COLO668 (cell line): Measurements from ENCODE around the gene RING1.

ENCODE experiments used
- DNase-seq: peaks from one replicate; lab custom pipeline; 2025; ENCODE audit not compliant: unreplicated experiment; lab: John Stamatoyannopoulos, UW

Gene RING1

DNA sequence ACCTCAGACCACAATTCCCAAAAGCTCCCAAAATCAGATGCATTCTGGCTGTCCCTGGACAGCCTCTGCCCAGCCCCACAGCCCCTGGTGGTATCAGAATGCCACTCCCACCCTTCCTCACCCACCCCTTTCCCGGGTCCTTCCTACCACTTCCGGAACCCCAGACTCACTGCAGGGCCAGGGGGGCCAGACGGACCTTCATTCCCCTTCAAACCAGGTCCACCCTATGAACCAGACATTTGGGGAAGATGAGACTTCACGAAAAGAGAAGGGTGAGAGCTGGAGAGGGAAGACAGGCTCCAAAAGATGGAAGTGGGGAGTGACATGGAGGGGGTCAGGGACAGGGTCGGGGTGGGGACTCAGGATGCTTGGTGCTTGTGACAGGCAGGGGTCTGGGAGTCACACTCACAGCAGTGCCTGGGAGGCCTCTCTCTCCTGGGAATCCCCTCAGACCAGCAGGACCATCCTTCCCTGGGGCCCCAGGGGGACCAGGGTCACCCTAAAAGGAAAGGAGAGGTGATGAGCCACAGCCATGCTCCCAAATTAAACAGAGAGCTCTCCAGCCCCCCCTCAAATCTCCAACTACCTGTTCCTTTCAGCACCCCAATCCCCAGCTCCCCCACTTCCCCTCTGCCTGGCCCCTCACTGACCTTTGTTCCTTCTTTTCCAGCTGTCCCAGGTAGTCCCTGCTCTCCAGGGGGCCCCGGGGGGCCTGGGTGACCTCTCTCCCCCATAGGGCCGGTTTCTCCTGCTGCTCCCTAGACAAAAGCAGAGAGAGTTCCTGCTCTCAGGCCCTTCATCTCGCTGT, 36.2 kb upstream of the RING1 start:
- DNase-seq = no peak

DNA sequence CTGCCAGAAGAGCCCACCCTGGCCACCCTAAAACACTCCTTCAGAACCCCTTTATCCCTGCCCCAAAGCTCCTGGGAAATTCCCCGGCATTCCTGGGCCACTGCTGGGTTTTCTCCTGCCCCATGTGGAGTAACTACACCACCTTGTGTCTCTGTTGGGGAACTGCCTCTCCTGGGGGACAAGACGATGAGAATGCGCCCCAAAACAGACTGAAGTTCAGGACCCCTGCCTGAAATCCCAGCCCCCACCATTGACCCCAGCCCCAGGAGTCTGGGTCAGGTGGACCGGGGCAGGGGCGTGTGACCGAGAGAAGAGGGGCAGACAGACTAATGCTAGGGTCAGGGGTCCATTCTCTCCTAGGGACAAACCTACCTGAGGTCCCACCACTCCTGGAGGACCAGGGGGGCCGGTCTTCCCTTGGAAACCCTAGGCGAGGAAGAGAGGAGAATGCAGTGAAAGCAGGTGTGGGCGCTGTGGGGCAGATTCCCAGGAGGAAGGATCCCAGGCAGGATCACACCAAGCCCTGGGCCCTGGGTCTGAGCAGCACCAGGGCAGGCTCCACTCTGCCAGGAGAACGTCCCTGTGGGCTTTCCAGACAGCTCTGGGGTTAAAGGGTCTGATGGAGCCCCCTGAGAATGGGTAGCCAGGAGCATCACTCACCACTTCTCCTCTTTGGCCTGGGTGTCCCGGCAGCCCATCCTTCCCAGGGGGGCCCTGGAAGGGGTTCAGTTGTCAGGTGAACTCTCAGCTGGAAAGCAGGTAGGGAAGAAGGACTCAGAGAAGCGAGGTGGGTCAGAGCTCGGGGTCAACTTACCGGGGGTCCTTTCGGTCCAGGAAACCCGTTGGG, 35.4 kb upstream of the RING1 start:
- no peak for DNase-seq

DNA sequence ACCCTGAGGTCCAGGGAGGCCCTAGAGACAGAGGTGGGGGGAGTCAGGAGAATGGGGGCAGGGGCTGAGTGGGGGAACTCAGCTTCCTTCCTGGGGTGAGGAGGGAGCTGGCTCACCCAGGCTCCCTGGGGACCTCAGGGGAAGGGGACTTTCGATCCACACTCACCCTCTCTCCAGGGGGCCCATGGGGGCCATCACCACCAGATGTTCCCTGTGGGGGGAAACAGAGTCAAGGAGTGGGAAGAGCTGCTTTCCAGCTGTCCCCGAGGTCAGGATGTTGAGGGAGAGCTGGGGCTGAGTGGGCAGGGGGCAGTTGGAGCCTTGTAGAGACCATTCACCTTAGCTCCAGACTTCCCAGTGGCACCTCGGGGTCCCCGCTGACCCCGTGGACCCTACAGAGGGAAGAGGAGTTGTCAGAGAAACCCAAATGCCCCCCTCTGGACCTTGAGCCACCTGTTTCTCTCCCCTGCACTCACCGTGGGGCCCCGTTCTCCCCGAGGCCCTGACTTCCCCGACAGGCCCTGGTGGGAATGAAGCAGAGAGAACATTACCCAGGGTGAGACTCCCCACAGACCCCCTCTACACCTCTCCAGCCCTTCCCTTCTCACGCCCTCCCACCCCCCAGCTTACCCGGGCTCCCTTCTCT, 34.6 kb upstream of the RING1 start:
- DNase-seq = no peak

DNA sequence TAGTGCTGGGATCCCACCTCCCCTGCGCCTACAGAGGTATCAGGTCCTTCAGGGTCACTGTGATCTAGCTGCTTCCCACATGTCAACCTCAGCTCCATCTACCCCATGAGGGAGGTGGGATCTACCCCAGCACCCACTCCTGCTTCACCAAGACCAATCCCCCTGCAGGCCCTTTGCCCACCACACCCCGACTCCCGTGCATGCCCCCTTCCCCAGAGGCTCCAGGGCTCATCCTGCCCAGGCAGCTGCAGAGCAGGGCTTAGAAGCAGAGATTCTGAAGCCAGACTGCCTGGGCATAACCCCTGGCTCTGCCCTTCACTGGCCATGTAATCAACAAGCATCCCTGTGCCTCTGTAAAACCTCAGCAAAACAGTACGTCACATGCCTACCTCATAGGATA, 33.5 kb upstream of the RING1 start:
- no peak for DNase-seq

- no peak for DNase-seq
These were observed 32.7 kb upstream of the RING1 start for GRCh38 chr6:33175436-33176069.

DNA sequence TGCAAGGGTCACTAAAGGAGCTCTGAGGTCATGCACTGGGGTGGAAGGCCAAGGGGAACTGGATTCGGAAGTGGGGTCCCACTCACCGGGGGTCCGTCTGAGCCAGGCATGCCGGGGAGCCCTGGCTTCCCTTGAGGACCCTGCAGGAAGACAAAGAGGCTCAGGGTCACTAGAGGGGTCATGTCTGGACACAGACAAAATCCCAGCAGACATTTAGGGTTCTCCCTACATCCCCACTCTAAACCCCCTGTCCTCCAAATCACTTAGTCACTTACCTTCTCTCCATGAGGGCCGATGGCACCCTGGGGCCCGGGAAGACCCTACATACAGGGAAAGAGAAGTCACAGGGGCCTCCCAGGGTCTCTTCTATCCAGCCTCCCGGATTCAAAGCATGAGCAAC, 31.4 kb upstream of the RING1 start:
- no peak for DNase-seq

- no peak for DNase-seq
These were observed 30.5 kb upstream of the RING1 start for GRCh38 chr6:33177552-33178446.

GRCh38 chr6:33178755-33179475, 29.4 kb upstream of the RING1 start:
- no peak for DNase-seq

- no peak for DNase-seq
These were observed 27.2 kb upstream of the RING1 start for GRCh38 chr6:33181141-33181540.

- DNase-seq = no peak
These were observed 25.1 kb upstream of the RING1 start for GRCh38 chr6:33183071-33183683.

DNA sequence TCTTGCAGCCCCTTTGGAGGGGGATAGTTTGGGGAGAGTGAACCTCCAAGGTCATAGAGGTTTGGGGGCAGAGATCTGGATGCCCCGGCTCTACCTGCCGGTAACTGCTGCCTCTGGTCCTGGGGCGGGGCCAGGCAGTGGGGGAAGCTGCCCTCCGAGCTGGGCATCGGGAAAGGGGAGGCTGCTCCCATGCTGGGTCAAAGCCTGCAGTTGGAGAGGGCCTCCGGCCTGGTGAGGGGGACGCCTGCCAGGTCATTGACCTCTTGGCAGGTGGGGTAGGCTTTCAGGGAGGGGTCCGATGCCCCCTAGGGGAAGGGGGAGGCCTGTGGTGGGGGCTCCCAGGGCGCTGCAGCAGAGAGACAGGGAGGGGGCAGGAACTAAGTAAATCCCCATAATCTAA, 23.1 kb upstream of the RING1 start:
- no peak for DNase-seq

- no peak for DNase-seq
These were observed 22.6 kb upstream of the RING1 start for GRCh38 chr6:33185654-33186187.

DNA sequence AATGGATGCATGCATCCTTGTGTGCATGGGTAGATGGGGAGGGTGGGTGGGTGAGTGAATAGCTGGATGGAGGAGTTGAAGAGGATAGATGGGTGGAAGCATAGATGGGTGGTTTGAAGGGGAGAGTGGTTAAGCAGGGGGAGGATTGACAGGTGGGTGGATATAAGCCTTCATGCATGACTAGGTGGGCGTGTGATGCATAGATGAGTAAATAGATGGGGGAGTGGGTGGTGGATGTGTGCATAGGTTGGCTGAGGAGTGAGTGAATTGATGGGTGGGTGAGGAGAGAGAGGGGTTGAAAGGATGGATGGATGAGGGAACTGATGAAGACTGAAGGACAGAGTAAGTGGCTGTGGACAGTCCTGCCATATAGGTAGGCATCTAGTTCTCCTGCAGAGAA, 20.5 kb upstream of the RING1 start:
- DNase-seq = no peak

DNA sequence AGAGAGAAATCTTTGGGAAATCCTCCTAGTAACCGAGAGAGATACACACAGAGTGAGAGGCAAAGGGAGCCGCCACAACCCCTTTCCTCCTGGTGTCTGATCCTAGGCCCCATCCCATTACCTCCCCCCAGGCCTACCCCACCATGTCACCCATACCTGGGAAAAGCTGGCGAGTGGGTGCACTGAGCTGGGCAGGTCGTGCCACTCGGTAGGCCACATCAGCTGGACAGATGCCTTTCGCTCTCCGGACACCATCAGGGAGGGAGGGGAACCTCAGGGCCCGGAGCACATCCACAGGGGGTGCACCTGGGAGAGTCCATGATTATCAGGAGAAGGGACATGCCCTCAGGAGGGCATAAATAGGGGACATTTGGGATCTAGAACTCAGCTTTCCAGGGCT, 19.1 kb upstream of the RING1 start:
- no peak for DNase-seq

GRCh38 chr6:33189625-33190448, 18.5 kb upstream of the RING1 start:
- DNase-seq = no peak

GRCh38 chr6:33190504-33191107, 17.7 kb upstream of the RING1 start:
- DNase-seq = no peak

- peak; percentile 2 for DNase-seq
These were observed 16.8 kb upstream of the RING1 start for GRCh38 chr6:33191383-33192104.
